NB4 (cell line): ENCODE data around the gene DIS3L2.

ENCODE experiments used
- DNase-seq: peaks from one replicate; pipeline ENCODE4 v3.0.0; 2010; ENCODE audit warnings: low read depth
- H3K4me3 ChIP-seq: one replicate; pipeline ENCODE4 v1.5.1; 2011; ENCODE audit warnings: mild to moderate bottlenecking, low read depth, low read length, moderate library complexity
- CTCF ChIP-seq: IDR thresholded peaks from one replicate; pipeline ENCODE4 v1.5.1; 2012; ENCODE audit warnings: low read depth, low read length
- MAX ChIP-seq: IDR thresholded peaks from 2 replicates; pipeline ENCODE4 v1.6.1; 2011; ENCODE audit warnings: low read depth, low read length
- MYC ChIP-seq: IDR thresholded peaks from 2 replicates; pipeline ENCODE4 v1.6.1; 2011; ENCODE audit warnings: low read depth, low read length
- POLR2A ChIP-seq: IDR thresholded peaks from 2 replicates; pipeline ENCODE4 v1.6.1; 2011; ENCODE audit warnings: mild to moderate bottlenecking; ENCODE audit not compliant: insufficient read length; ENCODE audit errors: extremely low read depth

DIS3L2 gene

GRCh38 chr2:232353096-232353495, 391.6 kb downstream of the DIS3L2 start:
- H3K4me3 ChIP-seq: no peak overlapping the region
- DNase-seq: no peak
- TF ChIP-seq POLR2A (no peak), MYC (no peak), MAX (no peak), CTCF (no peak)

- TF ChIP-seq MYC: no peak
- no peak for TF ChIP-seq MAX
- no peak for TF ChIP-seq POLR2A
- TF ChIP-seq CTCF: no peak
- no peak overlapping the region for H3K4me3 ChIP-seq
- DNase-seq: no peak
These were observed 392.1 kb downstream of the DIS3L2 start for GRCh38 chr2:232353660-232354059.

GRCh38 chr2:232354069-232354468, 392.6 kb downstream of the DIS3L2 start:
- TF ChIP-seq MYC (no peak), CTCF (no peak), POLR2A (no peak), MAX (no peak)
- no peak overlapping the region for H3K4me3 ChIP-seq
- DNase-seq: no peak

- TF ChIP-seq POLR2A: no peak
- no peak for TF ChIP-seq MYC
- no peak for TF ChIP-seq CTCF
- no peak for TF ChIP-seq MAX
- peak; percentile 57 for DNase-seq
- no peak overlapping the region for H3K4me3 ChIP-seq
These were observed 400.1 kb downstream of the DIS3L2 start for GRCh38 chr2:232361646-232362045.

GRCh38 chr2:232362174-232362900, 400.8 kb downstream of the DIS3L2 start:
- no peak overlapping the region for H3K4me3 ChIP-seq
- DNase-seq: no peak
- no peak for TF ChIP-seq CTCF
- no peak for TF ChIP-seq MYC
- TF ChIP-seq MAX: no peak
- no peak for TF ChIP-seq POLR2A
